ENCODE results near the gene PDGFRA.

PDGFRA gene

GRCh38 chr4:54228961-54229501, at the start of gene PDGFRA:
PDGFRA (plus strand) TSS chr4:54229293; CDS start chr4:54258769, 29,476 bp downstream.
- DNase-seq (ENCODE audit: low read depth) = no peak

DNA sequence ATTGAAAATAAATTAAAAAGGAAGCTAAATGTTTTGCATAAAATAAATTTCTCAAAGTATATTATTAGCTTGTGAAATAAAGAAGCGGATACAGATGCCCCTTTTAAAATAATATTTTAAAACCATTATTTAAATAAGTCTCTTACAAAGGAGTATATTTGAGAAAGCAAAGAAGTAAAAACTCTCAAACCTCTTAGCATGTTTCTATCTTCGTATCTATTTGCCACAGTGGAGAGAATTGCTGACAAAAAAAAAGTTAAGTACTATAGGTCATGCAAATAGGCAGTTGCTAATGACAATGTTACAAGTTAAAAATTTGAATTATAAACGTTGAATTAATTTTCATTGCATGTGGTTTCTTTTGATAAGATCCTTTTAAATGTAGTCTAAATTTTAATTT, 44.5 kb upstream of the PDGFRA start:
- no peak for DNase-seq (ENCODE audit: low read depth)

- no peak for DNase-seq (ENCODE audit: low read depth)
These were observed 43.9 kb upstream of the PDGFRA start for GRCh38 chr4:54185044-54185780.

DNA sequence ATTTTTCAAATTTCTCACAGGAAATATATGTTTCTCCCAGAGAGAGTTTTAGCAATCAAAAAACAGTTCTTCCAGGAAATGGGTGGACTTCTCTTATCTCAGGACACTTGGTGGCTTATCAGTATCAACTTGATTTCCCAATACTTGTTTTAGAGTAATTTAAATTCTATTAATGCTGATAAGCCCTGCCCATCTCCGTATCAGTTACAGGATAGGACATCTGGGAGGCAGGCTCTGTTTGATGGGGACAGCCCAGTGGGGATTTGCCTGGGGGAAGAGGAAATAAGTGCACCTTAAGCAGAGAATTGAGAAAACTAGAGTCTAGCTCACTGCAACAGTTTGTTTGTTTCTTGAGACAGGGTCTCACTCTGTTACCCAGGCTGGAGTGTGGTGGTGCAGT, 43.2 kb upstream of the PDGFRA start:
- no peak for DNase-seq (ENCODE audit: low read depth)

- DNase-seq (ENCODE audit: low read depth) = no peak
These were observed 42.7 kb upstream of the PDGFRA start for GRCh38 chr4:54186371-54186770.

GRCh38 chr4:54187148-54187547, 41.9 kb upstream of the PDGFRA start:
- no peak for DNase-seq (ENCODE audit: low read depth)

DNA sequence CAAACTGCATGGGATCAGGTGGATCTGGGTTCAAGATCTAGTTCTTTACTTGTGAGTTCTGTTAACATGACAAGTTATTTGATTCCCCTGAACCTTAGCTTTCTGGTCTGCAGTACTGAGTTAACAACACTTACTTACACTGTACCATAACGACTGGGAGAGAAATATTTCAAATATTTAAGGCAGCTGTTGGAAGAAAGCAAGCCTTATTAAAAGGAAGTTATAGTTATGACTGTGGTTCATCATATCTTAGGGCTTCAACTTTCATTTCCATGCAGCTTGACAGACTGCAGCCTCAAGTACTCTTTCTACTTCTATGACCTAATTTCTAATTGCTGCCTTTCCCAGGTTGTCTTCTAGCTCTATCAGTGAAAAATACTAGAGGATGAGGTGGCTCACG, 40.0 kb upstream of the PDGFRA start:
- DNase-seq (ENCODE audit: low read depth) = no peak

- DNase-seq (ENCODE audit: low read depth) = no peak
These were observed 36.3 kb upstream of the PDGFRA start for GRCh38 chr4:54192811-54193210.

GRCh38 chr4:54197926-54198325, 31.2 kb upstream of the PDGFRA start:
- no peak for DNase-seq (ENCODE audit: low read depth)

DNA sequence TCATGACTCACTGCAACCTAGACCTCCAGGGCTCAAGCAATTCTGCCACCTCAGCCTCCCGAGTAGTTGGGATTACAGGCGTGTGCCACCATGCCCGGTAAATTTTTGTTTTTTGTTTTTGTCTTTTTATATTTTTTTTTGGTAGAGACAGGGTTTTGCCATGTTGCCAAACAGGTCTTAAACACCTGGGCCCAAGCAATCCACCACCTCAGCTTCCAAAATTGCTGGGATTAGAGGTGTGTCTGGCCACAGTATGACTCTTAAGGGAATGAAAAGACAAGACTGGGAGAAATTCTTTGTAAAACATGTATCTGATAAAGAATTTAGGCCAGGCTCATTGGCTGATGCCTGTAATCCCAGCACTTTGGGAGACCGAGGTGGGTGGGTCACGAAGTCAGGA, 29.2 kb upstream of the PDGFRA start:
- DNase-seq (ENCODE audit: low read depth) = no peak

DNA sequence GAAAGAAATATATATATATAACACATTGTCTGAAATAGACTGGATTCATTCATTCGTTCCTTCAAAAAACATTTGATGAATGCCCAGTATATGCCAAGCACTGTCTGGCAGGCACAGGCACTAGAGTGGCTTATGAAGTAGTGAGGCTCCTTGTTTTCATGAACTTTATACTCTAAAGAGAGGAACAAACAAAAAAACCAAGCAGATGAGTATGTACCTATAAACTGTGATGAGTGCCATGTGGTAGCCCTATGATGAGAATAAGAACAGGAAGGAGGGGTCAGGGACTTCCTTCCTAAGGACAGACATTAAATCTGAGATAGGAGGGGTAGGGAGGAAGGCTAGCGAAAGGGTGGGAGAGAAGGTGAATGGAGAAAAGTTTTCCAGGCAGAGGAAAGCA, 19.5 kb upstream of the PDGFRA start:
- no peak for DNase-seq (ENCODE audit: low read depth)

DNA sequence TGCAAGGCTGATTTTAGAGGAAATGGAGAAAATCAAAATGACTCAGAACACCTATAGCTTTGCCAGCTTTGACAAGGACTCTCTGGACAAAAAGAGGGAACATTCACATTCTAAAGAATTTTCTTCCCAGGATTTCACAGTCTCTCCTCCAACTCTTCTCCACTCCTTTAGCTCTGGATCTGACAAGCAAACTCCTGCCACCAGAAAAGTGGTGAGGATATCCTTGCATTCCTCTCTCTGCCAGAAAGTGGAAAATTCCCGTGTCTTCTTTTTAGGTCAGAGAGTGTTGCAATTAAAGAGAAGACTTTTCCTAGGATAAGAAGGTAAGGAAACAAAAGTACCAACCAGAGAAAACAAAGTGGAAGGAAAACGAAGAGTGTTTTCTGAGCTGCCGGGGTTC, 16.1 kb upstream of the PDGFRA start:
- no peak for DNase-seq (ENCODE audit: low read depth)

DNA sequence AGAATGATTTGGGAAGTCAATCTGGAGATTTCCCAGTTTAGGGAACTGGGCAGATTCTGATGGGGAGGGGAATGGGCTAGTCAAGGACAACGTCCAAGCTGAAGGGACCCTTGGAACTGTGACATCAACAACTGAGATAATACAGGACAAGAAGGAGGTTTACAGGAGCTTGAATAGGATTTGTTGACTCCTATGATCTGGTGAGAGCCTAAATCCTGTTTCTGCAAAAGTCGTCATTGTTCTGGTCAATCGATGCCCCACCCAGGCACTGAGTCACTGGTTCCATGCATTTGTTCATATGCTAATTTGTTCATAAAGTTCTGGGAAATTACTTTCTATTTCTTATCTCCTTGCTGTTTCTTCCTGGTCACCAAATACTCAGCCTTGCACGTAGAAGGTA, 15.3 kb upstream of the PDGFRA start:
- no peak for DNase-seq (ENCODE audit: low read depth)

GRCh38 chr4:54215379-54216077, 13.6 kb upstream of the PDGFRA start:
- no peak for DNase-seq (ENCODE audit: low read depth)

- no peak for DNase-seq (ENCODE audit: low read depth)
These were observed 11.2 kb upstream of the PDGFRA start for GRCh38 chr4:54217642-54218495.

DNA sequence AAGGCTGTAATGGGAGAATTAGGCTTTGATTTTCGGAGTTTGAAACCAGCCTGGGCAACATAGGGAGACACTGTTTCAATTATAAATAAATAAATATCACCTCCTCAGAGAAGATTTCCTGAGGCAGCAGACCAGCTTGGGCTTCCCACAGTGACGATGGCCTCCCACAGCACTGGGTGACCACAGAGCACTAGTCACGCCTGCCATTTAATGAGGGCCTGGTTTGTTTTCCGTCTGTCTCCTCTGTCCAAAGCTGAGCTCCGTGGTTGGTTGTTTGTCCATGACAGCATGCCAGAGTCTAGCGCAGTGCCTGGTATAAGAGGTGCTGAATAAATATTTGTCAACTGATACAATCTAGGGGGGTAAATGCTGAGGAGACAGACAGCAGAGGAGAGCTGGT, 10.4 kb upstream of the PDGFRA start:
- DNase-seq (ENCODE audit: low read depth) = no peak

DNA sequence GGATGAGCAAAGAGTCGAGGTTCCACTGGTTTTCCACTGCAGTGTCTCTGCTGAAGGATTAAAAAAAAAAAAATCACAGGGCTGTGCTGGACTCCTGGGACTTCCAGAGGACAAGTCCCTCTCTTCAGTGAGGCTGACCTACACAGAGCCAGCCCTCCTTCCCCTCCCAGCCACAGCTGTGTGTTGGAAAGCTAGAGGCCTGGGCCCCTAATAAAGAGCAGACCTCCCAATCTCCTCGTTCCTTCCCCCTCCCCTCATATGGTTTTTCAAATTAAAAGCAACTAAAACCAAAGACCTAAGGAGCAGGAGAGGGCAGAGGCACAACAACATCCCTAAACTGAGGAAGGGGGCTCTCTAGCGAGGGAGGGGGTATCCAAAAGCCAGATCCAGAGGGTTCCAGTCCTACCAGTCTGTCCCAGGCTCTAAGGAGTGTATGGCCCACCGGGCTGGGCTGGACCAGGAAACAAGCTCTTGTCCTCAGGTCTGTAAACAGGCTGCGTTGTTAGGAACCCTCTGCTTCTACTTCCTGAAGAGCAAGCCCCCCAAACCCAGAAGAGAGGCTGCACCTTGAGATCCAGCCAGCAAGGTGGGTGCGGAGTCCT, 4.0 kb upstream of the PDGFRA start:
- DNase-seq (ENCODE audit: low read depth) = no peak

DNA sequence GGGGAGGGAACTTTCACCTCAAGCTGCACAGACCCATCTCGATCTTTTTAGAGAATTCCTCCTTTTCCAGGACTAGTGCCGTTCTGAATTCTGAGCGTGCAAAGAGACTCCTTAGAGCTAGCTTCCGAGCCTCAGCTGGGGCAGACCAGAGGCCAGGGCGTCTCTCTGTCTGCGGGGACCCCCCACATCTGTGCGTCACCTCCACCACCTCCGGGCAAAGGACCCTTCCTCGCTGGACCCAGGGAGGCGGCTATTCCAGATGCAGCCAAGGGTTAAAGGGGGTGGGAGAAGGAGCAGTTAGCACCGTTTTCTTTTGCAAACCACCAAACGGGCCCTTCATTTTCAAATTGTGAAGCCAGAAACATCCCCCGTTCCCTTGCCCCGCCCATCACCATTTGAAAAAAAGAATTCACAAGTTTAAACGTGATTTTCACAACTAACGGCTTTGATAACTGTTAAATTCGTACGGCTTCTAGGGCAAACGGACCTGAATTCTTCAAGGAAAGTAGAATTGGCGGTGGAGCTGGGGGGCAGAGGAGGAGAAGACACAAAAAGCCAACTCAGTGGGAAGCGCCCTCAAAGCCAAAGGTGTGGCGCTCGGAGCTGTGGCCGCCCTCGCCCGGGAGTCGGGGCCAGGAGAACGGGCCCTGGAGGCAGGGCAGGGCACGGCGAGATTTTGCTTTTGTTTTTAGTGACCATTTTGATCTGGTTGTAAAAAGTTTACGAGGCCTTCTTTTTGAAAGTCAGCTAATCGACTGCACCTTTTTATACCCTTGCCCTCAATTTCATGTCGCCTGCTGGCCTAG, 3.3 kb upstream of the PDGFRA start:
- no peak for DNase-seq (ENCODE audit: low read depth)

DNA sequence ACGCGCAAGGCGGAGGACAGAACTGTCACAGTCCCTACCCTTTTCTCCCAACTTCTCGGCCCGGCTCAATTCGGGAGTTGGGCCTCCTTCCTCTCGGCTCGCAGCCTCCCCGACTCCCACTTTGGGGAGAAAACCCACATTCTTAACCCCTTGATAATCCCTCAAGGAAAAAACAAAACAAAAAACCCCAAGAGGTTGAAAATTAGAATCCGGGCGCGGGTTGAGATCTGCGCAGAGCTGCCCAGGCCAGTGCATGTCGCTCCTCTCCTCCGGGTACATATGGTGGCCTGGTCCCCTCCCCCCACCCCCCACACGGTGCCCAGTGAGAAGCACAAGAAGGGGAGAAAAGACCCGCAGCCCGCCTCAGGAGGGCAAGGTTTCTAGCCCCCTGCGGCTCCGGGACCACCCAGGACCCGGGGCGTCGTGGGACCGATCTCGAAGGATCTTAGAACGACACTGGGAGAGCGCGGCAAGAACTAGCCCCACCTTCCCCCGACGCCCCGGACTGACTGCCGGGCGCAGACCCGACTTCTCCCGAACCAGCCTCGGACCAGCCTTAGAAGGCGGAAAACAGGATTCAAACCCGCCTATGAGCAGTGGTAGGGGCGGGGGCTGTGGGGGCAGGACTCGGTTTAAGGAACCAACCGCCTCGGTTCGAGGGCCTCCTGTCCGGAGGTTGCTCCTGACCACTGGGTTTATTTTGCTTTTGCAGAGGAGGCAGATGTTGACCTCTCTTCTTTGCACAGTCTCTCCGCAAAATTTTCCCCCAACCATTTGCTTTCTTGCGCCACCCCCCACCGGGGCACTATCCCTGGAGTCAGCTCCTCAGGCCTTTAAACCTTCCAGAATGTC, 2.5 kb upstream of the PDGFRA start:
- no peak for DNase-seq (ENCODE audit: low read depth)

Data from stimulated activated CD8-positive, alpha-beta memory T cell treated with anti-CD3 and anti-CD28 coated beads, Interleukin-7, amount 100 ng/mL, for 24 hours (primary cell).